Fibroblast of mammary gland (primary cell): ENCODE measurements around the gene HIVEP2.
A peak's percentile ranks its signal among the peaks of the same experiment; 100 is the strongest.

Experiments used
- DNase-seq: peaks from one replicate; pipeline ENCODE4 v3.0.0-alpha.2; 2010; ENCODE audit warnings: low read depth
- H3K4me3 ChIP-seq: 2 replicates; pipeline ENCODE4 v1.5.1; 2011; ENCODE audit warnings: low read depth, mild to moderate bottlenecking, low read length, moderate library complexity; ENCODE audit not compliant: control insufficient read depth
- TF ChIP-seq, protein P1 (sequence below): conservative IDR thresholded peaks from 2 replicates; pipeline ENCODE4 v1.5.1; 2011; ENCODE audit warnings: low read depth, low read length, inconsistent platforms; ENCODE audit not compliant: control insufficient read depth, insufficient read depth

The HIVEP2 gene

DNA sequence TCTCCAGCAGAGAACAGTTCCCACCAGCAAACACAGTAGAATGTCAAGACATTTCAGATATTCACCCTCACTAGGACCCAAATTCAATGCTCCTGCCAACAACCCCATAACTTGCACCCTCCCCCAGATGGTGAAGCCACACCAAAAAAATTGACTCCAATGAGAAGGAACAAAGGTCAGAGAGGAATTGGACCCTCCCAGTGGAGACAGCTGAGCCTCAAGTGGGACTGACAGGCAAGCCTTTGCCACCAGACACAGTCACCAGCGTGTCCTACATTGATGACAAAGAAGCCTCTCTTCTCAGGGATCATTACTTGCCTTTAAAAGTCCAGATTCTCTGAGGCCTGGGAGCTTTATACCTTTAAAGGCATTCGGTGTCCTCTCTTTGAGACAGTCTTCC, 64.8 kb downstream of the HIVEP2 start:
- no peak for DNase-seq
- no peak overlapping the region for H3K4me3 ChIP-seq
- TF ChIP-seq, protein P1, sequence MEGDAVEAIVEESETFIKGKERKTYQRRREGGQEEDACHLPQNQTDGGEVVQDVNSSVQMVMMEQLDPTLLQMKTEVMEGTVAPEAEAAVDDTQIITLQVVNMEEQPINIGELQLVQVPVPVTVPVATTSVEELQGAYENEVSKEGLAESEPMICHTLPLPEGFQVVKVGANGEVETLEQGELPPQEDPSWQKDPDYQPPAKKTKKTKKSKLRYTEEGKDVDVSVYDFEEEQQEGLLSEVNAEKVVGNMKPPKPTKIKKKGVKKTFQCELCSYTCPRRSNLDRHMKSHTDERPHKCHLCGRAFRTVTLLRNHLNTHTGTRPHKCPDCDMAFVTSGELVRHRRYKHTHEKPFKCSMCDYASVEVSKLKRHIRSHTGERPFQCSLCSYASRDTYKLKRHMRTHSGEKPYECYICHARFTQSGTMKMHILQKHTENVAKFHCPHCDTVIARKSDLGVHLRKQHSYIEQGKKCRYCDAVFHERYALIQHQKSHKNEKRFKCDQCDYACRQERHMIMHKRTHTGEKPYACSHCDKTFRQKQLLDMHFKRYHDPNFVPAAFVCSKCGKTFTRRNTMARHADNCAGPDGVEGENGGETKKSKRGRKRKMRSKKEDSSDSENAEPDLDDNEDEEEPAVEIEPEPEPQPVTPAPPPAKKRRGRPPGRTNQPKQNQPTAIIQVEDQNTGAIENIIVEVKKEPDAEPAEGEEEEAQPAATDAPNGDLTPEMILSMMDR, result no peak

DNA sequence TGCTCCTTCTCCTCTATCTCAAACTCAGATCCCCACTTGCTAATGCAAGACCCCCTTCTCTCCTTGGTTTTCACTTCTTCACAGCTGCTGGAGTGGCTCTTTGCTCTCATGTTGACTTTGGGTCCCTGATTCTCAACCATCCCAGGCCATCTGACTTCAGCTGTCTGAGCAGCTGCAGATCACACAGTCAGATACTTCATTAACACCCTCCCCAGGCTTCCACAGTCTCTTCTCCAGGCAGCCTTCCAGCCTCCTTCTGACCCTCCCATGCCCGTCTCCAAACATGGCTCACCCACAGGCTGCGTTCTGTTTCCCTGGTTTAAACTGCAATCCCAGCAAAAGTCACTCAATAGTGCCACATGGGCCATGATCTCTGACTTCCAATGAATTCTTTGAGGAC, 65.4 kb downstream of the HIVEP2 start:
- no peak overlapping the region for H3K4me3 ChIP-seq
- TF ChIP-seq, protein P1, result no peak
- DNase-seq, result no peak

GRCh38 chr6:142879076-142879475, 65.9 kb downstream of the HIVEP2 start:
- DNase-seq, result no peak
- TF ChIP-seq, protein P1, result no peak
- H3K4me3 ChIP-seq, result no peak overlapping the region

DNA sequence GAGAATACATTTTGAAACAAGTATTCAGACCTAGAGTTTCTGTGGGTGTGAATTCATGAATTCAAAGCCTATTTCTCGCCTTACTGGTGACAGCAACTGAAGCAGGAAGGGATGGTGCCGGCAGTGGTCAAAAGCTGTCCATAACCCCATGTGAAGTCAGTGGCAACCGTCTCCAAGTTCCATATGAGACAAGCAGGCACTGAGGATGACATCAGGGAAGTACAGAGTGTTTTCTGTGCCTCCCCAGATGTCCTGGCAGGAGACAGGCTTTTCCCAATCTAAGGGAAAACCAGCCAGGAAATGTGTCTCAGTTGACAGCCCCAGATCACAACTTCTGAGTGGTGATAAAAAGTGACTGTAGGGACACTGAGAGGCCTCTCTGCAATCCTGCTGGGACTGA, 66.6 kb downstream of the HIVEP2 start:
- DNase-seq, result no peak
- TF ChIP-seq, protein P1, result no peak
- H3K4me3 ChIP-seq, result no peak overlapping the region

DNA sequence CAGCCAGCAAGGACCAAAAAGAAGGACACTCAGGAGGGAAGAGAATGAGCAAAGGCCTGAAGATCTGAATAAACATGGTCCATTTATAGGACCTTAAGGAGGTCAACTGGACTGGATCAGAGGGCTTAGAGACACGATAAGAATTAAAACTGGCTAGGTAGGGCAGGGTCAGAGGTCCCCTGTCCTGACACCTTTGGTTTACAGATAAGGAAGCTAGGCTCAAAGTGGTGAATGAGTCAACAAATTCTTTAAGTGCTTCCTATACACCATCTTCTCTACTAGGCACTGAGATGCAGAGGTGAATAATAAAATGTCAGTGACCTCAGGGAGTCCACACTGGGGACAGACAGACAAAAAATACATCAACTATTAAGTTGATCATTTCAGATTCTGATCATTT, 70.3 kb downstream of the HIVEP2 start:
- DNase-seq, result no peak
- H3K4me3 ChIP-seq, result no peak overlapping the region
- TF ChIP-seq, protein P1, result no peak

- peak overlapping the region; percentile 5 for H3K4me3 ChIP-seq
- TF ChIP-seq, protein P1, result no peak
These were observed 72.6 kb downstream of the HIVEP2 start for GRCh38 chr6:142872376-142872775.

GRCh38 chr6:142871910-142872331, 73.1 kb downstream of the HIVEP2 start:
- DNase-seq, result peak; percentile 96
- peak overlapping the region; percentile 5 for H3K4me3 ChIP-seq

More at GRCh38 chr6:142872376-142872775, 72.6 kb downstream of the HIVEP2 start:
- peak; percentile 59 for DNase-seq

More at GRCh38 chr6:142871910-142872331, 73.1 kb downstream of the HIVEP2 start:
- TF ChIP-seq, protein P1, result no peak
